WTC11 (cell line): Measurements from ENCODE around the gene MBP.
"Not testable (repeated sequence)": the region's sequence is repeated elsewhere in the genome, so short reads cannot be mapped to it uniquely, and the experiment has no call there.

ENCODE experiments used
- AFF4 ChIP-seq: sonication (generic); formaldehyde crosslinking; IDR thresholded peaks from 2 replicates; pipeline ENCODE4 v1.8.1; 2023; ENCODE audit warnings: mild to moderate bottlenecking, missing genetic modification reagents, borderline replicate concordance
- CTCF ChIP-seq: fragments of 200-600 bp; IDR thresholded peaks from 2 replicates; pipeline ENCODE4 v1.8.0; 2022; ENCODE audit warnings: antibody characterized with exemption
- FOXP4 ChIP-seq: sonication (generic); formaldehyde crosslinking; IDR thresholded peaks from 2 replicates; pipeline ENCODE4 v1.8.0; 2022; ENCODE audit warnings: mild to moderate bottlenecking, missing genetic modification reagents
- NR3C1 ChIP-seq: sonication (generic); formaldehyde crosslinking; conservative IDR thresholded peaks from 2 replicates; pipeline ENCODE4 v1.8.1; 2023; ENCODE audit warnings: low read depth, mild to moderate bottlenecking, missing genetic modification reagents
- RELA ChIP-seq: sonication (generic); formaldehyde crosslinking; IDR thresholded peaks from 2 replicates; pipeline ENCODE4 v1.8.1; 2022; ENCODE audit warnings: missing genetic modification reagents, mild to moderate bottlenecking, borderline replicate concordance
- TCF7 ChIP-seq: sonication (generic); formaldehyde crosslinking; IDR thresholded peaks from 2 replicates; pipeline ENCODE4 v1.8.0; 2022; ENCODE audit warnings: mild to moderate bottlenecking, low read depth, missing genetic modification reagents, moderate library complexity
- USF2 ChIP-seq: sonication (generic); formaldehyde crosslinking; IDR thresholded peaks from 2 replicates; pipeline ENCODE4 v1.8.1; 2023; ENCODE audit warnings: mild to moderate bottlenecking, missing genetic modification reagents, moderate library complexity
- ZNF425 ChIP-seq: fragments of 250-450 bp; sonication (Bioruptor Pico); conservative IDR thresholded peaks from 2 replicates; pipeline ENCODE4 v1.9.0; 2021; ENCODE audit warnings: mild to moderate bottlenecking

- TF ChIP-seq TCF7; RELA (CRISPR knock-in tag); CTCF; NR3C1; ZNF425 (CRISPR knock-in tag); AFF4 (CRISPR knock-in tag); USF2 (CRISPR knock-in tag); FOXP4 (CRISPR knock-in tag): not testable (repeated sequence)
Observed at GRCh38 chr18:76967299-76967698, 165.3 kb downstream of the MBP start.
